GM19372 (cell line): ENCODE results near the gene PNKP.
"Not testable (repeated sequence)": the region's sequence is repeated elsewhere in the genome, so short reads cannot be mapped to it uniquely, and the experiment has no call there.

Experiments
- ATAC-seq: cut with Tn5 transposase; IDR thresholded peaks from one replicate; pipeline ENCODE4 v1.9.1; 2021; ENCODE audit warnings: mild to moderate bottlenecking, low read depth, moderate library complexity; ENCODE audit not compliant: unreplicated experiment

PNKP gene

GRCh38 chr19:49824662-49825061 lies 42.7 kb downstream of the PNKP start:
- no peak for ATAC-seq

- no peak for ATAC-seq
Observed at GRCh38 chr19:49823472-49823871, 43.9 kb downstream of the PNKP start.

- no peak for ATAC-seq
Observed at GRCh38 chr19:49820125-49820524, 47.3 kb downstream of the PNKP start.

GRCh38 chr19:49819452-49820115 lies 47.8 kb downstream of the PNKP start:
- ATAC-seq, result not testable (repeated sequence)

DNA sequence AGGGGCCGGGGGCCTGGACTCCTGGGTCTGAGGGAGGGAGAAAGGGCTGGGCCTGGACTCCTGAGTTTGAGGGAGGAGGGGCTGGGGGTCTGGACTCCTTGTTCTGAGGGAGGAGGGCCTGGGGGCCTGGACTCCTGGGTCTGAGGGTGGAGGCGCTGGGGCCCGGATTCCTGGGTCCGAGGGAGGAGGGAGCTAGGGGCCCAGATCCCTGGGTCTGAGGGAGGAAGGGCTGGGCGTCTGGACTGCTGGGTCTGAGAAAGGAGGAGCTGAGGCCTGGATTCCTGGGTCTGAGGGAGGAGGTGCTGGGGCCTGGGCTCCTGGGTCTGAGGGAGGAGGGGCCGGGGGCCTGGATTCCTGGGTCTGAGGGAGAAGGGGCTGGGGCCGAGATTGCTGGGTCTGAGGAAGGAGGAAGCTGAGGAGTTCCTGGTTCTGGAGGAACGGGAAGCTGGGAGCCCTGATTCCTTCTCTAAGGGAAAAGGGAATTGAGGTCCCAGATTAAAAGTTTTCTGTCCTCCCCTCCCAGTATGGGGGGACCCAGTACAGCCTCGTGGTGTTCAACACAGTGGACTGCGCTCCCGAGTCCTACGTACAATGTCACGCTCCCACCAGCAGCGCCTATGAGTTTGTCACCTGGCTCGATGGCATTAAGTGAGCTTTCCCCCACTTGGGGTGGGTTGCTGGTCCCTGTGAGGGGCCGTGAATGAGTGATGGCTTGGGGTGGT lies 48.6 kb downstream of the PNKP start:
- no peak for ATAC-seq

- ATAC-seq, result peak; percentile 58
Observed at GRCh38 chr19:49817964-49818648, 49.3 kb downstream of the PNKP start, which contains the start of gene MED25. Gene MED25, plus strand, starts transcription at chr19:49818289. Its CDS starts 53 bp downstream, at chr19:49818342.

GRCh38 chr19:49816590-49816989 lies 50.8 kb downstream of the PNKP start:
- no peak for ATAC-seq

DNA sequence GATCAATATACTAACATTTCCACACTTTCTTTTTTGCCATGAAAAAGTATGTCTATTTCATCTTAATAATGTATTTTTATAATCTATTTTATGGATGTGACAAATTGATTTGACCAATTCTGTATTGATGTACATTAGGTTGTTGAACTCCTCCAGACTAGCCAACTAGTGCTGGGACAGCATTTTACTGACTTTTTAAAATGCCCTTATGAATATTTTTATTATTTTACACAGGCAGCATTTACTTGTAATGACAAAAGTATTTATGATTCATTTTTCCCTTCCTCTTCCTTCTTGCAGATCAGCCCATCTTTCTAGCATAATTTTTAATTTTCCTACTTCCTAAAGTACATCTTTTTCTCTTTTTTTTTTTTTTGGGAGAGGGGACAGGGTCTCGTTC lies 53.4 kb downstream of the PNKP start:
- ATAC-seq, result no peak

GRCh38 chr19:49812997-49813861 lies 54.1 kb downstream of the PNKP start, which contains the start of gene FUZ:
Gene FUZ, minus strand, starts transcription at chr19:49813292. Its CDS starts 186 bp downstream, at chr19:49813106.
- peak; percentile 62 for ATAC-seq

- ATAC-seq, result no peak
Observed at GRCh38 chr19:49812452-49812996, 54.9 kb downstream of the PNKP start.

DNA sequence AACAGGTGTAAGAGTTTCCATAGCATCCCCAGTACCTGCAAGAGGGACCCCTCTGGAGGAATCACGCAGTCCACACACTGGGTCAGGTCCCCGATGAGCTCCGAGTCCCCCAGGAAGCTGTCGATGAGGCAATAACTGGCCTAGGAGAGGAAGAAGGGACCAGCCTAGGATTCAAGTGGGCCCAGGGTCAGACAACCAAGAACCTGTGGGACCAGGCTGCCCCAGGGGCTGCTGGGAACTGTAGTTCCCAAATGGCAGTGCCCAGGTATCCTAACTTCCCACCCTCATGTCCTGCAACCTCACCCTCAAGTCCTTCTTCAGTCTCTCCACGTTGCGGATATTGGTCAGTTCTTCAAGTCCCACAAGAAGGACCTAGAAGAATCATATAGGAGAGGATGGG lies 56.0 kb downstream of the PNKP start:
- no peak for ATAC-seq
